Brain microvascular endothelial cell (primary cell): ENCODE measurements around the gene ANTXRL.

Experiments used
- DNase-seq: peaks from one replicate; pipeline ENCODE4 v3.0.0-alpha.2; 2020
- H3K27ac ChIP-seq: fragments of 250-450 bp; sonication (Bioruptor Pico); 2 replicates; pipeline ENCODE4 v1.5.1; 2020; ENCODE audit warnings: mild to moderate bottlenecking, moderate library complexity
- H3K27me3 ChIP-seq: fragments of 250-450 bp; sonication (Bioruptor Pico); replicated peaks from 2 replicates; pipeline ENCODE4 v1.5.1; 2020; ENCODE audit warnings: mild to moderate bottlenecking
- H3K36me3 ChIP-seq: fragments of 250-450 bp; sonication (Bioruptor Pico); replicated peaks from 2 replicates; pipeline ENCODE4 v1.5.1; 2020; ENCODE audit warnings: mild to moderate bottlenecking
- H3K4me3 ChIP-seq: 2 replicates; pipeline ENCODE4 v1.5.1; 2011; ENCODE audit warnings: low read depth, mild to moderate bottlenecking, control low read depth, low read length, moderate library complexity
- in situ Hi-C: cut with HindIII; loops from 2 replicates; pipeline ENCODE4 v1.10.0; 2017; ENCODE audit warnings: low sequenced_read_pairs, low pct_ligation_motif_present
- TF ChIP-seq, protein P1 (sequence below): IDR thresholded peaks from 2 replicates; pipeline ENCODE4 v1.5.1; 2011; ENCODE audit warnings: low read depth, mild to moderate bottlenecking, moderate library complexity, low read length, control low read depth, inconsistent platforms; ENCODE audit errors: missing control alignments

ANTXRL gene

DNA sequence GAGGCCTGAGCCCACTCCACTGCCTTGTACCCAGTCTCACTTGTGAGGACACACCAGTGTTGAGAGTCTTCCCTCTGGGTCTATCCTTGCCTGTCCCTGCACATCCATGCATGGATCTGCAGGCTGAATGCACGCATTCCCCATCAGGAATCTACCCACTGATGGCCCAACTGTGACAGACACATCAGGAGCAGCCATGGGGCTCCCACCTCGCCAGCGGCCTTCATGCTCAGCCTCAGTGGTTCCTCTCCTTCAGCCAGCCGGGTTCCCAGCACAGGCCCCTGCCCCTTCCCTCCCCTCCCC lies 21.3 kb downstream of the ANTXRL start:
- in situ Hi-C loops = no loop called here
- Histone ChIP-seq H3K4me3 (no peak overlapping the region), H3K36me3 (no peaks in the 10 kb centered on the region), H3K27ac (no peak overlapping the region), H3K27me3 (peaks cover 2% of the 10 kb centered on the region)
- DNase-seq = no peak
- TF ChIP-seq, protein P1, sequence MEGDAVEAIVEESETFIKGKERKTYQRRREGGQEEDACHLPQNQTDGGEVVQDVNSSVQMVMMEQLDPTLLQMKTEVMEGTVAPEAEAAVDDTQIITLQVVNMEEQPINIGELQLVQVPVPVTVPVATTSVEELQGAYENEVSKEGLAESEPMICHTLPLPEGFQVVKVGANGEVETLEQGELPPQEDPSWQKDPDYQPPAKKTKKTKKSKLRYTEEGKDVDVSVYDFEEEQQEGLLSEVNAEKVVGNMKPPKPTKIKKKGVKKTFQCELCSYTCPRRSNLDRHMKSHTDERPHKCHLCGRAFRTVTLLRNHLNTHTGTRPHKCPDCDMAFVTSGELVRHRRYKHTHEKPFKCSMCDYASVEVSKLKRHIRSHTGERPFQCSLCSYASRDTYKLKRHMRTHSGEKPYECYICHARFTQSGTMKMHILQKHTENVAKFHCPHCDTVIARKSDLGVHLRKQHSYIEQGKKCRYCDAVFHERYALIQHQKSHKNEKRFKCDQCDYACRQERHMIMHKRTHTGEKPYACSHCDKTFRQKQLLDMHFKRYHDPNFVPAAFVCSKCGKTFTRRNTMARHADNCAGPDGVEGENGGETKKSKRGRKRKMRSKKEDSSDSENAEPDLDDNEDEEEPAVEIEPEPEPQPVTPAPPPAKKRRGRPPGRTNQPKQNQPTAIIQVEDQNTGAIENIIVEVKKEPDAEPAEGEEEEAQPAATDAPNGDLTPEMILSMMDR = no peak

DNA sequence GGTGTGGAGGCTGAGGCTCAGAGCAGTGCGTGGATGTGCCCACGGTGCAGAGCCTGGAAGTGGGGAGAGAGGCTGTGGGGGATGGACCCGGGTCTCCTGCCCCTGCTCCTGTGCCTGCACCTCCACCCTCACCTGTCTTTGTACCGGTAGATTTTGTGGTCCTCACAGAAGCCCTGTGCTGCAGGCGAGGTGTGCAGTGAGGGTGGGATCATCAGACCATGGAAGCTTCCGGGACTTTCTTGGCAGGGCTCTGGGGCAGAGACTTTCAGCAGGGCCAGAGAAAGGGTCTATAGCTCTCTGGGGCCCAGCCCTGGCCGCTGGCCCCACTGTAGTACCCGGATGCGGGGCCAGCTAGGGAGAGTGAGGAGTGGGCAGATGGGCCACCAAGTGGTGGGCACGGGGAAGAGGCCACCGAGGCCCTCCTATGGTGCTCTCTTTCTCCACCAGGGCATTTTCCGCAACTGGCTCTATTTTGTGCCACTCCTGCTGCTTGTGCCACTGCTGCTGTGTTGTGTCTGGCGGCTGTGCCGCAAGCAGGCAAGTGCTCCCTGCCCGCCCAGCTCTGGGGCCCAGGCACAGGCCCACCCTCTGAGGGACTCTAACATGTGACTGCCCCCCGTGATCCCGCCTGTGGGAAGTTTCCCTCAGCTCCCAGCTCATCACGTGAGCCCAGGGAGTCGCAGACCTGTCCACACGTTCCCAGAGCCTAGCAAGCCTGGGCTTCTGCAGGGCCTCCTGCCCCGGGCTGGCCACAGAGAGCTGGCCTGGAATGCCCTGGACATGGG lies 22.1 kb downstream of the ANTXRL start:
- in situ Hi-C loops = no loop called here
- no peak overlapping the region for H3K27ac ChIP-seq
- TF ChIP-seq, protein P1 = no peak
- no peak for DNase-seq
- no peaks in the 10 kb centered on the region for H3K36me3 ChIP-seq
- peaks cover 2% of the 10 kb centered on the region for H3K27me3 ChIP-seq
- H3K4me3 ChIP-seq = no peak overlapping the region

DNA sequence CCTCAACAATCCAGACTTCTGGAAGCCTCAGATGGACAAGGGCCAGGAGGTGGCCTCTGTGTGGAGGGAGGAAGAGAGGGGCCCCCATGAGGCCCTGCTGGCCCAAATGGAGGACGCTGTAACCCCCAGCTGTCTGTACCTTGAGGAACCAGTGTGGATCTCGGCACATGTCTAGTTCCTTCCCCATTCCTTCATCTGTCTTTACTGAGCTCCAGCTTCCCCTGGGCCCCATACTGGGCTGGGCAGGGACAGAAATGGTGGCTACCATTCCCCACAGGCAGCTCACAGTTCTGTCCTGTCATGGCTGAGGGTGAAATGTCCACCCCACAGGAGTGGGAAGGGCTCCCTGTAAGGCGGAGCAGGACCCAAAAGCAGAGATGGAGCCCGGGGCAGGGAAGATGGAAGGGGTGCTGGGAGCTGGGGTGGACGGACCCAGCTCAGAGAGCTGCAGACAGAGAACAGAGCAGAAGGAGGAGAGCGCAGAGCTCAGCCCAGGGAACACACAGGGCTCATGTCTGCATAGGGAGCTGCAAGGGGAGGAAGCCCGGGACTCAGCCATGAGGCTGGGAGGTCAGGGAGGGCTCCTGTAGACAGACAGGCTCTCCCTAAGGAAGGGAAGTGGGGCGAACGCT lies 22.8 kb downstream of the ANTXRL start:
- no peak for DNase-seq
- no peaks in the 10 kb centered on the region for H3K36me3 ChIP-seq
- in situ Hi-C loops = no loop called here
- no peak overlapping the region for H3K4me3 ChIP-seq
- TF ChIP-seq, protein P1 = no peak
- peaks cover 2% of the 10 kb centered on the region for H3K27me3 ChIP-seq
- no peak overlapping the region for H3K27ac ChIP-seq

DNA sequence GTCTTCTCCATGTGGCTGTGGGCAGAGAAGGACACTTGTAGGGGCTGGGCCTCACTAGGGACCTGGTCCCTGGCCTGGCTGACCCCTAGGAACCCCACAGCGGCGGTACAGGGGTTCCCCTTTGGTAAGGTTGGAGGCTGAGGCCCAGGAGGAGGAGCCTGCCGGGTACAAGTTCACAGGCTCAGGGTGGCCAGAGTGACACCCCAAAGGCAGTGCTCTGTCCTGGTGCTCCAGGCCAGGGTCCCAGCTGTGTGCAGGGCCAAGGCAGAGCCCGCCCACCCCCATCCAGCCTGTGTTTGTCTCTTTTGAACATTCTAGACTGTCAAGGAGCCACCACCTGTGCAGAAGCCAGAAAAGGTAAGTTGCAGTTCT lies 23.3 kb downstream of the ANTXRL start:
- Histone ChIP-seq H3K36me3 (no peaks in the 10 kb centered on the region), H3K27ac (no peak overlapping the region), H3K27me3 (peaks cover 2% of the 10 kb centered on the region), H3K4me3 (no peak overlapping the region)
- in situ Hi-C loops = no loop called here
- DNase-seq = no peak
- TF ChIP-seq, protein P1 = no peak

DNA sequence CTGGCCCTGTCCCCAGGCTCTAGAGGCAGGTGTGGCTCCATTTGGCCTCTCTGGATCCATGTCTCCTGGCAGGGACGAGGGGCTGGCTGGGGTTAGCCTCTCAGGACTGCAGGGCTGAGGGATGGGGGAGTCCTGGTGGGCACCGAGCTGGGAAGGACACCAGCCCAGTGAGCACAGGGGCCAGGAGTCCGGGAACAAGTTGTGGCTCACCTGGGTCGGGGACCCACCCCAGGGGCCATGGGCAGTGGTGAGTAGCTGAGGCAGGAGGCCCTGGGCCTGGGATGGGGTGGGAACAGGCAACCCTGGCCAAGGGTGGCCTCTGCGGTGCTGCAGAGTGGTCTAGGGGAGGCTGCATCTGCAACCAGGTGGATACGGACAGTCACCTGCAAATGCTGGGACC lies 24.1 kb downstream of the ANTXRL start:
- Histone ChIP-seq H3K36me3 (no peaks in the 10 kb centered on the region), H3K4me3 (no peak overlapping the region), H3K27ac (no peak overlapping the region), H3K27me3 (peaks cover 2% of the 10 kb centered on the region)
- TF ChIP-seq, protein P1 = no peak
- in situ Hi-C loops = no loop called here
- no peak for DNase-seq
